Tongue (tissue), 2 donors: ENCODE measurements around the gene ACO2. TPM values are rescaled to one million over a fixed set of nuclear protein-coding genes. Genes with fewer than 3 reads are reported as not detected.

ENCODE experiments used
- DNase-seq: peaks from one replicate; pipeline ENCODE4 v3.0.0-alpha.2; 2015
- total RNA-seq: library from RNA; depleted of rRNA; stranded (reverse); fragments of >200 nt; gene quantifications from one replicate; pipeline ENCODE4 v1.2.3, GENCODE V29; 2014

Gene ACO2
- total RNA-seq, 1 donor from 2014 or later, result 207 TPM

- DNase-seq, result no peak
Observed at GRCh38 chr22:41524809-41525449, 56.0 kb downstream of the ACO2 start.

GRCh38 chr22:41525450-41526225, 56.7 kb downstream of the ACO2 start:
- DNase-seq, result no peak

- no peak for DNase-seq
Observed at GRCh38 chr22:41526226-41526829, 57.4 kb downstream of the ACO2 start.

- no peak for DNase-seq
Observed at GRCh38 chr22:41526830-41527799, 58.2 kb downstream of the ACO2 start.

DNA sequence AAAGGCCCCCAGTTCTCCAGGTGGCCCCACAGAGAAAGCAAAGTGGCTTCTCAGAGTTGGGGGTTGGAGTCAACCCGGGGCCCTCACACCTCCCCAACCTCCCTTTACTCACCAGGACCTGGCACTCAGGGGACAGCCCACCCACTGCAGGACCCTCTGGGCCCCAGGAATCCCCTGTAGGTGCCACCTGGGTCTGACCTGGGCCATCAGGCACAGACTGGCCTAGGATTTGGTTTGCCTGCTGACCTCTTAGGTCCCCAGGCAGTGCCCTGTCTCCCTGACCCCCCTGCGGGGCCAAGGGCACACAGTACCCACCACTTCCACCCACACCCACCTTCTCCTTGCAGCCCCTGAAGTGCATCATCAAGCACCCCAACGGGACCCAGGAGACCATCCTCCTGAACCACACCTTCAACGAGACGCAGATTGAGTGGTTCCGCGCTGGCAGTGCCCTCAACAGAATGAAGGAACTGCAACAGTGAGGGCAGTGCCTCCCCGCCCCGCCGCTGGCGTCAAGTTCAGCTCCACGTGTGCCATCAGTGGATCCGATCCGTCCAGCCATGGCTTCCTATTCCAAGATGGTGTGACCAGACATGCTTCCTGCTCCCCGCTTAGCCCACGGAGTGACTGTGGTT, 59.3 kb downstream of the ACO2 start:
- no peak for DNase-seq

GRCh38 chr22:41528938-41529561, 60.1 kb downstream of the ACO2 start:
- DNase-seq, result no peak

GRCh38 chr22:41530890-41531714, 62.2 kb downstream of the ACO2 start:
- no peak for DNase-seq

DNA sequence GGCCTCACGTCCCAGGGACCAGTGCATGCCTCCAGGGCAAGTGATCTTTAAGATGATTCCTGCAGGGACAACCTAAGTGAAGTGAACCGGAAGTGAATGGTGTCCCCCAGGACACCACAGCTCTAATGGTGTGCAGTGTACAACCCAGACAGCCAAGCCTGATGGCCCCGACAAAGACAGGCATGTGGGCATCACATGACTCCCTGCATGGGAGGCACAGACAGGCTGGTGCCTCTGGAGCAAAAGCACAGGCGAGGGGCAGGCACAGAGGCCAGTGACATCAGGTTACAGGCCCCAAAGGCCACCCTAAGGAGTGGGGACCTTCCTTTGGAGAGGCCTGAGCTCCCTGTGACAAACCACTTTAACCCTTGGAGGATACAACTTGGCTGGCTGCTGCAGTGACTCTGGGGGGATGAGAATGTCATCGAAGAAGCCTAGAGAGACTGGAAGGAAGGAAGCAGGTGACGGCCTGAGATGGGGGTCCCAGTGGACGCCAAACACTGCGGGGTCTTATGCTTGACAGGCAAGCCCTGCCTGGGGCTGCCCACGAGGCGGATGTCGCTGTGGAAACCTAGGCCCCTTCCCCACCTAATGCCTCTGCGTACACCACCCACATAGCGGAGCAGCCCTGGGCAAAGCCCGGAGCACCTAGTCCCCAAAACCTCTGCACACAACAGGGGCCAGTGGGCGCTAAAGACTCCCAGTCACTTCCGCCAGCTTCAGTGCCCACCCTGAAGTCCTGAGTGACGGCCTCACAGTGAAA, 63.0 kb downstream of the ACO2 start:
- DNase-seq, result no peak

DNA sequence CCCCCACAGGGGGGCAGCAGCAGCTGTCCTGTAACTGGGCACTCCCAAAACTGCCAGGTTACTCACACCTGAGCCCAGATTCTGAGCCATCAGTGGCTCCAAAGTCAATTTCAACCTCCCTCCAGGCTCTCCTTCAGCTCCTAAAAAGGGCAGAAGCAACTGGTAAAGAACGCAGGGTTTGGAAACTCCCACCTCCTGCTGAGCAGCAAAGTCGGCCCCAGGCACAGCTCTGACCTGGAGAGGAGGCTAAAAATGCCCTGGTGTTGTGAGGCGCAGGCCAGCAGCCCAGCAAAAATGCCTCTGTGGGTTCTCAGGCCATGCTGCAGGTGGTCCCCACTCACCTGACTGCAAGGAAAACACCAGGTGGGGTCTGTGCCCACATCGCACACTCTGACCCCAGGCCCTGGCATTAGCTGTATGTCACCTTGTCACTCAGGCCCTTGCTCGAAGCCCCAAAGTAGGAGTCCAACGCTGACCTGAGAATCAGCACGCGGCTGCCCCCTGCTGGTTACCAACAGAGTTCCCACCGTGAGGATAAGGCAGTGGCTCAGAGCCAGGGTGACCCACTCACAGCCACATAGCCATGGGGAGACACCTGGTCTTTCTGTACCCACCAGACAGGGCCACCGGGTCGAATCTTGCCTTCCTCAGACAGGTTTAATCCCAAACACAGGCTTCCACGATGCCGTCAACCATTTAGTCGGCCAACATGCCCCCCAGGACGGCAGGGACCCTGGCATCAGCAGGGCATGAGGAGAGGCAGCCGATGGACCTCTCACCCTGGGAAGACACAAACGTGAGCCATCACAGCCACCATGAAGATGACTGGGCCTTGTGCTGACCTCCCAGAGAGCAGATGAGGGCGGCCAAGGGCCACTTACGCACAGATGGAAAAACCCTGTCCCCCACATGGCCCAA, 64.2 kb downstream of the ACO2 start:
- peak; percentile 75 for DNase-seq

- no peak for DNase-seq
Observed at GRCh38 chr22:41534219-41534618, 65.3 kb downstream of the ACO2 start.

DNA sequence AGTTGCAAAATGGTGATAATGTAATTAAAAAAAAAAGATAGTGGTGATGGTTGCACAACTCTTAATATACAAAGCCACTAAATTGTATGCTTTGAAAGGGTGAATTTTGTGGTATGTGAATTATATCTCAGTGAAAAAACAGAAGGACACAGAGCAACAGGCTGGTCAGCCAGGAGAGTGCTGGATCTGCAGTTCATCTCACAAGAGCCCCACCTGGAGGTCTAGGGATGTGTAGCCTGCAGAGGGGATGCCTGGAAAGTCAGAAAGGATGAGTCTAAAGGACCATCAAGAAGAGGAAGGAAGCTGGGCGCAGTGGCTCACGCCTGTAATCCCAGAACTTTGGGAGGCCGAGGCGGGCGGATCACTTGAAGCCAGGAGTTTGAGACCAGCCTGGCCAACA, 66.3 kb downstream of the ACO2 start:
- no peak for DNase-seq

- DNase-seq, result no peak
Observed at GRCh38 chr22:41537203-41537602, 68.3 kb downstream of the ACO2 start.

- DNase-seq, result no peak
Observed at GRCh38 chr22:41538583-41538982, 69.7 kb downstream of the ACO2 start.

DNA sequence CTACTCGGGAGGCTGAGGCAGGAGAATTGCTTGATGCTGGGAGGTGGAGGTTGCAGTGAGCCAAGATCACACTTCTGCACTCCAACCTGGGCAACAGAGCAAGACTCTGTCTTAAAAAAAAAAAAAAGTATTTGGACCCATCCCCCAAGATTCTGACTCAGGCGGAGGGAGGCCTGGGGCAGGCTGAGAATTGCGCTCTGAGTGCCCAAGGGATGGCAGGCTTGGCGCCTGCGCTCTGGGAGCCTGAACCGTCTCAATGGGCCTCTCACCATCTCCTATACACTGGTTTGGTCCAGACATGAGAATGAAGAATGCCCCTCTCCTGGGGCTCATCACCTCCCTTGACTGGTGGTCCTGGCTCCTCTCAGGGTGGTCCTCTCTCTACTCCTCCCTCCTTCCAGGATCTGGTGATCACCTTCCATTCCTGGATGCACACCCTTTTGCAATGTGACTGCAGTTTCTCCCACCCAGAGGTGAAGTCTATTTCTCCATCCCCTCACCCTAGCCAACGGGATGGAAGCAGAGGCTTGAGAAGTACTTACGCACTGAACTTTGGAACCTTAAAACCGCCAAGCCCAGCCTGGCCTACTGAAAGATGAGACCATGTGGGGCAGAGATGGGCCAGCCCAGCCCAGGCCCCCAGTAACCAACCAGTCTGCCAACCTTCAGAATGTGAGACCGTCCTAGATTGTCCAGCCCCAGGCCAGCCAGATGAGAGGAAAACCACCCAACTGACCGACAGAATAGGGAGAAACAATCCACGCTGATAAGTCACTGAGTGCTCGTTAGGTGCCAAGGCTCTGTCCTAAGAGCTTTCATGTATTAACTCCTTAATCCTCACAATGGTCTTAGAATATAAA, 70.5 kb downstream of the ACO2 start:
- no peak for DNase-seq

- no peak for DNase-seq
Observed at GRCh38 chr22:41540006-41540315, 71.0 kb downstream of the ACO2 start.

GRCh38 chr22:41540365-41540764, 71.4 kb downstream of the ACO2 start:
- DNase-seq, result no peak

DNA sequence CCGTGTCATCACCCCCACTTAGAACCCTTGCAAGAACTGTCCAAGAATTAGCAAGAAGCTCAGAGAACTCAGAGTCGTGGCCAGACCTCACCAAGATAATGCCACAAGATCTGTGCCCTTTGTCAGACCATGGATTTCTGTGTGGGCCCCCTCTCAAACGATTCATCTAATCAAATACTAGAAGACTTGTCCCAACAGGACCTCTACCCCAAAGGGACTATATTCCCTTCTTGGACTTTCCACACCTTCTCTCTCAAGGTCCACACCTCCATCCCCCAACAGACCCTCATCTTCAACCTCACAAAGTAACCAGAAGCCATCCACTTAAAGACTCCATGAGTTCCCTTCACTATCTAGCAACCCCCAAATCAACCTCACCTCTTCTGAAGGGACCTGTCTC, 72.6 kb downstream of the ACO2 start:
- no peak for DNase-seq

- no peak for DNase-seq
Observed at GRCh38 chr22:41542224-41542623, 73.3 kb downstream of the ACO2 start.
